Heart left ventricle (tissue), 16 donors: ENCODE measurements around the gene AKAP5. TPM values are rescaled to one million over a fixed set of nuclear protein-coding genes. Genes with fewer than 3 reads are reported as not detected.

Source experiments
- ATAC-seq, 4 donors: fragments of 200-7000 bp; cut with Tn5 transposase; one replicate each; pipeline ENCODE4 v1.9.1; 2020 to 2022; ENCODE audit warnings: moderate library complexity in 4 of 4, mild to moderate bottlenecking in 3 of 4, moderate number of reproducible peaks in 1 of 4
- DNase-seq, 5 donors: peaks; one replicate each; pipeline ENCODE4 v3.0.0-alpha.2; 2020
- H3K27ac ChIP-seq, 12 donors: fragments of 200-600 bp; sonication (generic) in 4 of 12; one replicate each; pipeline versions ENCODE4 v1.5.0 to v1.8.0; 2016 to 2022; ENCODE audit warnings: mild to moderate bottlenecking in 2 of 12
- H3K27me3 ChIP-seq, 9 donors: fragments of 200-600 bp; sonication (generic) in 2 of 9; one replicate each; pipeline versions ENCODE4 v1.5.1 to v1.8.0; 2016 to 2022; ENCODE audit warnings: mild to moderate bottlenecking in 3 of 9
- H3K36me3 ChIP-seq, 9 donors: fragments of 200-600 bp; sonication (generic) in 2 of 9; one replicate each; pipeline versions ENCODE4 v1.5.0 to v1.8.0; 2018 to 2022; ENCODE audit warnings: mild to moderate bottlenecking in 2 of 9
- H3K4me1 ChIP-seq, 12 donors: fragments of 200-600 bp; sonication (generic) in 4 of 12; one replicate each; pipeline versions ENCODE4 v1.5.0 to v1.8.0; 2016 to 2022; ENCODE audit warnings: mild to moderate bottlenecking in 3 of 12
- H3K4me3 ChIP-seq, 12 donors: fragments of 200-600 bp; sonication (generic) in 4 of 12; one replicate each; pipeline versions ENCODE4 v1.5.0 to v1.8.0; 2017 to 2022; ENCODE audit warnings: mild to moderate bottlenecking in 9 of 12, moderate library complexity in 4 of 12
- H3K9me3 ChIP-seq, 12 donors: fragments of 200-600 bp; sonication (generic) in 4 of 12; one replicate each; pipeline versions ENCODE4 v1.5.0 to v1.8.0; 2016 to 2022; ENCODE audit warnings: mild to moderate bottlenecking in 1 of 12
- POLR2A ChIP-seq, 2 donors: fragments of 450-650 bp; IDR thresholded peaks; one replicate each; pipeline ENCODE4 v1.6.1; 2017; ENCODE audit warnings: antibody characterized with exemption in 2 of 2, mild to moderate bottlenecking in 2 of 2, moderate library complexity in 2 of 2
- WGBS, 4 donors: extraction: QIAGEN DNeasy Blood & Tissue Kit in 2 of 4; methylation state at CpG; one replicate each; pipeline versions ENCODE4 v1.1.5 to v1.1.7; 2013 to 2018; 5-methylcytosine and 5-hydroxymethylcytosine counted together
- intact Hi-C, 10 donors: fragments of 100-400 bp; cut with DNase I; formaldehyde crosslinking; loops; one replicate each; pipeline versions ENCODE4 v1.11.1 to v1.14.2; 2022
- long read RNA-seq, 3 donors: library from polyadenylated mRNA; unstranded; transcript quantifications; one replicate each; pipeline ENCODE4 v2.0.0, GENCODE V29; 2020 to 2021
- polyA plus RNA-seq, 2 donors: library from polyadenylated mRNA; stranded (reverse); fragments of 200-250 nt; gene quantifications; one replicate each; pipeline ENCODE4 v1.2.3, GENCODE V29; 2013
- total RNA-seq, 9 donors: library from RNA; depleted of rRNA in 2 of 9; stranded (reverse); fragments of >200 nt in 2 of 9; fragmentation: NEBNext Ultra II Directional in 3 of 9; extraction: Animal tissue kit (Norgen Biotek cat#: 25700) in 3 of 9; gene quantifications; one replicate each; pipeline versions ENCODE4 v1.1.0 to v1.2.4, GENCODE V29; 2016 to 2023
- TF ChIP-seq, protein P1 (sequence below), 12 donors: fragments of 200-600 bp; sonication (generic) in 4 of 12; IDR thresholded peaks; one replicate each; pipeline versions ENCODE4 v1.5.0 to v1.8.0; 2018 to 2022; ENCODE audit warnings: antibody characterized with exemption in 12 of 12, mild to moderate bottlenecking in 5 of 12
- donor health status: ischemic (EF 13 %, LVEDD 7.1; RV severe dilation, severe dysfunction).
- donor health status: healthy with polysubstance abuse.
- donor health status: DM: no; HTN: yes; CAD: no.
- donor health status: DM: no; HTN: no; CAD: no.
- donor health status: ischemic (EF 25% LVEDD 6.9; RV normal size, moderate dysfunction).
- donor health status: ischemic (EF 25% LVEDD 5.7; RV mildly dilated, moderate dysfunction).
- donor health status: healthy.
- donor health status: DM: yes; HTN: yes; CAD: no.
- donor health status: ischemic (EF 35%, LVEDD 5.7; RV mildly dilated, moderate dysfunction).
- donor health status: nonischemic (EF 11% LVEDD 7.7; RV severe dilation, severe dysfunction).
- donor health status: DM: yes; HTN: yes; CAD: no.
- donor health status: PGD.
- donor health status: ischemic (EF 29% LVEDD 5.4; RV normal size, mild dysfunction).
- donor health status: nonischemic (EF 23%, LVEDD 6.1; RV moderate dilation, normal function).

Gene AKAP5, protein sequence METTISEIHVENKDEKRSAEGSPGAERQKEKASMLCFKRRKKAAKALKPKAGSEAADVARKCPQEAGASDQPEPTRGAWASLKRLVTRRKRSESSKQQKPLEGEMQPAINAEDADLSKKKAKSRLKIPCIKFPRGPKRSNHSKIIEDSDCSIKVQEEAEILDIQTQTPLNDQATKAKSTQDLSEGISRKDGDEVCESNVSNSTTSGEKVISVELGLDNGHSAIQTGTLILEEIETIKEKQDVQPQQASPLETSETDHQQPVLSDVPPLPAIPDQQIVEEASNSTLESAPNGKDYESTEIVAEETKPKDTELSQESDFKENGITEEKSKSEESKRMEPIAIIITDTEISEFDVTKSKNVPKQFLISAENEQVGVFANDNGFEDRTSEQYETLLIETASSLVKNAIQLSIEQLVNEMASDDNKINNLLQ
- under 1 TPM in 8 of 9 donors, not detected in 1; 0.12 to 0.61 (median 0.21) TPM for total RNA-seq
- polyA plus RNA-seq: under 1 TPM; 0.08 TPM
- long read RNA-seq, donor 1, partial matches to known transcripts: 0 of 2 reads
- long read RNA-seq, donor 1, other reads (novel, unspliced or antisense): 0 of 2 reads
- long read RNA-seq, donor 2: 0 reads
- long read RNA-seq, donor 3: 0 reads

DNA sequence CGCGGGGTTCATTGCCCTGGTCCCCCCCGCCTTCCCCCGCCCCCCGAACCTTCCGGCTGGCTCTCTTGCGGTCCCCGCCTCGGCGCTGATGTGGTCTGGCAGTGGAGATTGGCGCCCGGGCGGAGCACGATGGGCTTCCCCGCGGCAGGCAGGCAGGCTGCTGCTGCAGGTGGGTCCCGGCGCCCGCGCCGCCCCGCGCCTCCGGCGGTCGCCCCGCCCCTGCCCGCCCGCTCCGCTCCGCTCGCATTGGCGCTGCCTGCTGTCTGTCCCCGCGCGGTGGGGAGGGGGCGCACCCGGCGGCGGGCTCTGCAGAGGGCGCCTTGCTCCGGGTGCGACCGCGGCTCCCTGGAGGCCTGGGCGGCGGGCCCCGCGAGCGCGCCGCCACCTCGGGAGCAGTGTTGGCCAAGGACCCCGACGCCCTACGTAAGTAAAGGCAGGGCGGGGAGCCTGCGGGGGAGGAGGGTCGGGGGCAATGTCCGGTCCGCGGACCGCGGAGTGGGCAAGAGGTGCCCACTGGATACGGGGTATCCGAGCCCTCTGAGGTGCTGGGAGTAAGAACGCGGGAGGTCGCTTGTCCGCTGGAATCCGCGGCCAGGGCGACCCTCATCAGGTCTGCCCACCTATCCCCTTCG lies at the start of gene AKAP5:
Gene AKAP5 (plus strand): TSS at position 309 of the 632 bp plus-strand sequence. CDS start 2,896 bp downstream, outside the sequence.
- Histone ChIP-seq H3K4me1 (peaks cover 0 to 18% (median 6%) of the 10 kb centered on the region in 12 donors), H3K4me3 (peak within 1 kb of the TSS; percentile 64 to 94 (median 73)), H3K27me3 (peaks cover 0 to 4% (median 0%) of the 10 kb centered on the region in 9 donors), H3K9me3 (no peaks in the 10 kb centered on the region), H3K27ac (peak within 1 kb of the TSS in 10 of 12 donors; percentile 0 to 72 (median 24)), H3K36me3 (peaks cover 0 to 9% (median 0%) of the 10 kb centered on the region in 9 donors)
- intact Hi-C loops: no loop called here
- ATAC-seq (peak; percentile 53 to 94 (median 91)), DNase-seq (peak; percentile 43 to 74 (median 49))
- WGBS, 4 donors: 0 to 2% (median 1%) methylated on average over 11 to 74 of the region's 74 CpGs
- TF ChIP-seq POLR2A (IDR thresholded peaks at IDR 0.05): no peak
- TF ChIP-seq, protein P1, sequence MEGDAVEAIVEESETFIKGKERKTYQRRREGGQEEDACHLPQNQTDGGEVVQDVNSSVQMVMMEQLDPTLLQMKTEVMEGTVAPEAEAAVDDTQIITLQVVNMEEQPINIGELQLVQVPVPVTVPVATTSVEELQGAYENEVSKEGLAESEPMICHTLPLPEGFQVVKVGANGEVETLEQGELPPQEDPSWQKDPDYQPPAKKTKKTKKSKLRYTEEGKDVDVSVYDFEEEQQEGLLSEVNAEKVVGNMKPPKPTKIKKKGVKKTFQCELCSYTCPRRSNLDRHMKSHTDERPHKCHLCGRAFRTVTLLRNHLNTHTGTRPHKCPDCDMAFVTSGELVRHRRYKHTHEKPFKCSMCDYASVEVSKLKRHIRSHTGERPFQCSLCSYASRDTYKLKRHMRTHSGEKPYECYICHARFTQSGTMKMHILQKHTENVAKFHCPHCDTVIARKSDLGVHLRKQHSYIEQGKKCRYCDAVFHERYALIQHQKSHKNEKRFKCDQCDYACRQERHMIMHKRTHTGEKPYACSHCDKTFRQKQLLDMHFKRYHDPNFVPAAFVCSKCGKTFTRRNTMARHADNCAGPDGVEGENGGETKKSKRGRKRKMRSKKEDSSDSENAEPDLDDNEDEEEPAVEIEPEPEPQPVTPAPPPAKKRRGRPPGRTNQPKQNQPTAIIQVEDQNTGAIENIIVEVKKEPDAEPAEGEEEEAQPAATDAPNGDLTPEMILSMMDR (IDR thresholded peaks at IDR 0.05): no peak

DNA sequence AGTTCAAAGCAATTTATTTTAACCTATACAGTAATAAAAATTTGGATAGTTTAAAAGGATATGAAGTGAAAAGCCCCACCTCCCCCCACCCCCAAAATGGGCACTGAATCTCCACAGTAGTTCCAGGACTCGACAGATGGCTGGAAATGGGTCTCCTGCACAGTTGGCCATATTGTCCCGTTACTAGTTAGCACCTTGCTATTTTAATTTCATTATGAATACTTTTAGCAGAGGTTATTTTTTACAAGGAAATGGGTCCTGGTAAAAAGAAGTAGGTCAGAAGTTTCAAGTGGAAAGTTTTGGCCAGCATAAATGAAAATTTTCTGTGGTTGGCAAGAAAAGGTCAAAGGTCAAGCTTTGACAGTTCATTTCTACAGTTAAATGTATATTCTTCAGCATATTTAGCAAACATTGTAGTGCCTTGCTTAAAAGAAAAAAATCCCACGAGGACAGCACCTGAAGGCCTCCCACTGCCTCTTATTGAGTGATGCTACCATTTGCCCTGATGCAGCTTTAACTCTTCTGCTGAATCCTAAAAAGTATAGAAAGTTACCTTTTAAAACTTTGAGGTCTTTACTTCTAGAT lies 48.9 kb upstream of the AKAP5 start:
- no peaks in the 10 kb centered on the region for H3K9me3 ChIP-seq
- H3K4me1 ChIP-seq: peaks cover 0 to 5% (median 0%) of the 10 kb centered on the region in 12 donors
- peaks cover 0 to 87% (median 77%) of the 10 kb centered on the region in 9 donors for H3K36me3 ChIP-seq
- H3K4me3 ChIP-seq: no peak overlapping the region
- ATAC-seq (no peak), DNase-seq (no peak)
- WGBS, 4 donors: 91 to 93% (median 92%) methylated on average over 3 of the region's 3 CpGs
- no peak overlapping the region for H3K27ac ChIP-seq
- TF ChIP-seq POLR2A (IDR thresholded peaks at IDR 0.05): no peak
- TF ChIP-seq, protein P1 (IDR thresholded peaks at IDR 0.05): no peak
- H3K27me3 ChIP-seq: no peaks in the 10 kb centered on the region
- intact Hi-C loops: no loop called here

DNA sequence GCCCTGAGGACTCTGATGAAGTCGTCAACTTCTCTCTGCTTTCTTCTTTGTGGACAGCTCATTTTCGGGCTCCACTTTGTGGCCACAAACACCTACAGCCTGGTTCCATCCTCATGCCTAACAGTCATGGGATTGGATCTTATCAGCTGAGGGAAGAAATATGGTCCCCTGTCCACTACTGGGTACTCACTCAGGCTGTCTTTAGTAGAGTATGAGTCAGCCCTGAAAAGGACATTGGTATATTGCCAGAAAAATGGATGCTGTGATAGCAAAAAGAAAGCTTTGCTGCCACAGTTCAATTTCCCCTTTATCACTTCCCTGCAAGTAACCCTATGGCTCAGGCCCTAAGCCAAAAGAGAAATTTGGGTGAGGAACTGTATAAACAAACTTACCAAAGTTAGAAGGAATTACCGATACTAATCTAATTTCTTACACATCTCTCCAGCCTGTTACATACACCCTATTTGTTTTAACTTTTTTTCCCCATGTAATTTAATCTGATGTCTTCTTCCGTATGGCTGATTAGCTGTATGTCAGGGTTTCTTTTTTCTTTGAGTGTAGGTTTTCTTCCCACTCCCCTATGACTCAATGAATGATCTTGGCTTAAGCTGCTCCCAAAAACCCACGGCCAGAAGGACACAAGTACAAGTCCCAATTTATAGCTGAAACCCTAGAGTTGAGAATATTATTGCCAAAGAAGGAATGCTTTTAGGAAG lies 48.1 kb upstream of the AKAP5 start:
- Histone ChIP-seq H3K27me3 (no peaks in the 10 kb centered on the region), H3K4me1 (peaks cover 0 to 5% (median 0%) of the 10 kb centered on the region in 12 donors), H3K27ac (no peak overlapping the region), H3K9me3 (no peaks in the 10 kb centered on the region), H3K36me3 (peaks cover 0 to 88% (median 79%) of the 10 kb centered on the region in 9 donors), H3K4me3 (no peak overlapping the region)
- intact Hi-C loops: no loop called here
- ATAC-seq: peak in 2 of 4 donors; percentile 45 to 46
- no peak for DNase-seq
- WGBS, 4 donors: 90 to 96% (median 92%) methylated on average over 5 of the region's 5 CpGs
- TF ChIP-seq, protein P1 (IDR thresholded peaks at IDR 0.05): no peak
- no peak for TF ChIP-seq POLR2A (IDR thresholded peaks at IDR 0.05)
